ENCODE data around the gene DENND5B. TPM values are rescaled to one million over a fixed set of nuclear protein-coding genes. Genes with fewer than 3 reads are reported as not detected.

DENND5B gene
- total RNA-seq, 1 experiment from 2014 or later: 34.9 TPM

GRCh38 chr12:31589904-31590641 is 863 bp downstream of the DENND5B start:
- H3K27me3 ChIP-seq (replicated peaks; ENCODE audit: control insufficient read depth, insufficient read depth, low read length): no peaks in the 10 kb centered on the region
- intact Hi-C loops (cut with micrococcal nuclease; ENCODE audit: unreplicated experiment): loop anchor here (2.0 to 5.0 kb wide), 2 partner anchors 113 to 265 kb away; no protein-coding TSS in a partner anchor
- no peaks in the 10 kb centered on the region for H3K9me3 Mint-ChIP-seq (ENCODE audit: unreplicated experiment)

GRCh38 chr12:31589598-31589903 is 1.4 kb downstream of the DENND5B start:
- ChIA-PET POLR2A (interaction anchor here (0.6 to 1.6 kb wide), 3 partner anchors 71 to 219 kb away, joined by 3 to 8 read pairs (median 3); no protein-coding TSS in a partner anchor), CTCF (no interaction called here)
- peak overlapping the region; percentile 70 for H3K27ac Mint-ChIP-seq (ENCODE audit: unreplicated experiment)
- peaks cover 22% of the 10 kb centered on the region for H3K4me1 Mint-ChIP-seq (ENCODE audit: low read depth, unreplicated experiment)
- H3K36me3 ChIP-seq (ENCODE audit: control insufficient read depth, insufficient read depth, low read length): peaks cover 5% of the 10 kb centered on the region; the same call in 1 of the 2 replicates
- no peaks in the 10 kb centered on the region for H3K27me3 Mint-ChIP-seq (ENCODE audit: insufficient read depth, unreplicated experiment)
- no peak for DNase-seq
- peak overlapping the region; percentile 85 for H3K4me3 ChIP-seq (ENCODE audit: low read depth, low read length)
- TF ChIP-seq, protein P1, sequence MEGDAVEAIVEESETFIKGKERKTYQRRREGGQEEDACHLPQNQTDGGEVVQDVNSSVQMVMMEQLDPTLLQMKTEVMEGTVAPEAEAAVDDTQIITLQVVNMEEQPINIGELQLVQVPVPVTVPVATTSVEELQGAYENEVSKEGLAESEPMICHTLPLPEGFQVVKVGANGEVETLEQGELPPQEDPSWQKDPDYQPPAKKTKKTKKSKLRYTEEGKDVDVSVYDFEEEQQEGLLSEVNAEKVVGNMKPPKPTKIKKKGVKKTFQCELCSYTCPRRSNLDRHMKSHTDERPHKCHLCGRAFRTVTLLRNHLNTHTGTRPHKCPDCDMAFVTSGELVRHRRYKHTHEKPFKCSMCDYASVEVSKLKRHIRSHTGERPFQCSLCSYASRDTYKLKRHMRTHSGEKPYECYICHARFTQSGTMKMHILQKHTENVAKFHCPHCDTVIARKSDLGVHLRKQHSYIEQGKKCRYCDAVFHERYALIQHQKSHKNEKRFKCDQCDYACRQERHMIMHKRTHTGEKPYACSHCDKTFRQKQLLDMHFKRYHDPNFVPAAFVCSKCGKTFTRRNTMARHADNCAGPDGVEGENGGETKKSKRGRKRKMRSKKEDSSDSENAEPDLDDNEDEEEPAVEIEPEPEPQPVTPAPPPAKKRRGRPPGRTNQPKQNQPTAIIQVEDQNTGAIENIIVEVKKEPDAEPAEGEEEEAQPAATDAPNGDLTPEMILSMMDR (IDR thresholded peaks at IDR 0.05; ENCODE audit: insufficient read depth in 1 of 2, low read depth in 1 of 2, low read length in 1 of 2, severe bottlenecking in 1 of 2, unreplicated experiment in 1 of 2): no peak
- no peaks in the 10 kb centered on the region for H3K27me3 ChIP-seq (replicated peaks; ENCODE audit: control insufficient read depth, insufficient read depth, low read length)
- peaks cover 11% of the 10 kb centered on the region for H3K36me3 Mint-ChIP-seq (ENCODE audit: insufficient read depth, unreplicated experiment)
- no peaks in the 10 kb centered on the region for H3K9me3 ChIP-seq
- H3K4me1 ChIP-seq: peaks cover 15% of the 10 kb centered on the region; the same call in 1 of the 2 replicates
- intact Hi-C loops (cut with micrococcal nuclease; ENCODE audit: unreplicated experiment): no loop called here
- H3K4me3 Mint-ChIP-seq (ENCODE audit: unreplicated experiment): peak overlapping the region; percentile 90
- no peaks in the 10 kb centered on the region for H3K9me3 Mint-ChIP-seq (ENCODE audit: unreplicated experiment)
- no TSS peak for BruUV-seq (replicated peaks)

More at GRCh38 chr12:31589904-31590641, 863 bp downstream of the DENND5B start:
- Mint-ChIP-seq H3K27me3 (ENCODE audit: insufficient read depth, unreplicated experiment) (no peaks in the 10 kb centered on the region), H3K27ac (ENCODE audit: unreplicated experiment) (peak overlapping the region; percentile 70), H3K36me3 (ENCODE audit: insufficient read depth, unreplicated experiment) (peaks cover 11% of the 10 kb centered on the region), H3K4me3 (ENCODE audit: unreplicated experiment) (peak overlapping the region; percentile 90), H3K4me1 (ENCODE audit: low read depth, unreplicated experiment) (peaks cover 22% of the 10 kb centered on the region)
- Histone ChIP-seq H3K36me3 (ENCODE audit: control insufficient read depth, insufficient read depth, low read length) (peaks cover 5% of the 10 kb centered on the region; the same call in 1 of the 2 replicates), H3K4me3 (ENCODE audit: low read depth, low read length) (peak overlapping the region; percentile 85), H3K4me1 (peaks cover 15% of the 10 kb centered on the region; the same call in 1 of the 2 replicates), H3K9me3 (no peaks in the 10 kb centered on the region)
- CTCF ChIA-PET: interaction anchor here (0.9 kb wide), 1 partner anchor 318 kb away, joined by 3 read pairs; no protein-coding TSS in a partner anchor
- DNase-seq: peak; percentile 90 to 91
- TF ChIP-seq, protein P1 (IDR thresholded peaks at IDR 0.05; ENCODE audit: insufficient read depth in 1 of 2, low read depth in 1 of 2, low read length in 1 of 2, severe bottlenecking in 1 of 2, unreplicated experiment in 1 of 2): peak in 1 of 2 experiments; percentile 16
- POLR2A ChIA-PET: interaction anchor here (0.5 to 1.6 kb wide), 7 partner anchors 10 to 264 kb away, joined by 3 to 8 read pairs (median 3); no protein-coding TSS in a partner anchor
- BruUV-seq (replicated peaks): TSS peak; percentile 25

GRCh38 chr12:31588976-31589375 is 2.0 kb downstream of the DENND5B start:
- Histone ChIP-seq H3K9me3 (no peaks in the 10 kb centered on the region), H3K27me3 (replicated peaks; ENCODE audit: control insufficient read depth, insufficient read depth, low read length) (no peaks in the 10 kb centered on the region), H3K36me3 (ENCODE audit: control insufficient read depth, insufficient read depth, low read length) (peaks cover 5% of the 10 kb centered on the region; the same call in 1 of the 2 replicates), H3K4me1 (peaks cover 15% of the 10 kb centered on the region; the same call in 1 of the 2 replicates), H3K4me3 (ENCODE audit: low read depth, low read length) (peak overlapping the region; percentile 85)
- Mint-ChIP-seq H3K9me3 (ENCODE audit: unreplicated experiment) (no peaks in the 10 kb centered on the region), H3K27ac (ENCODE audit: unreplicated experiment) (peak overlapping the region; percentile 70), H3K4me3 (ENCODE audit: unreplicated experiment) (peak overlapping the region; percentile 90), H3K27me3 (ENCODE audit: insufficient read depth, unreplicated experiment) (no peaks in the 10 kb centered on the region), H3K36me3 (ENCODE audit: insufficient read depth, unreplicated experiment) (peaks cover 11% of the 10 kb centered on the region), H3K4me1 (ENCODE audit: low read depth, unreplicated experiment) (peaks cover 22% of the 10 kb centered on the region)
- no peak for DNase-seq
- BruUV-seq (replicated peaks): TSS peak; percentile 48
- ChIA-PET POLR2A (no interaction called here), CTCF (no interaction called here)
- TF ChIP-seq, protein P1 (IDR thresholded peaks at IDR 0.05; ENCODE audit: insufficient read depth in 1 of 2, low read depth in 1 of 2, low read length in 1 of 2, severe bottlenecking in 1 of 2, unreplicated experiment in 1 of 2): no peak
- intact Hi-C loops (cut with micrococcal nuclease; ENCODE audit: unreplicated experiment): no loop called here

All from Caco-2 (cell line).